Small intestine (tissue), 7 donors: ENCODE measurements around the gene TNFRSF1A. TPM values are rescaled to one million over a fixed set of nuclear protein-coding genes. Genes with fewer than 3 reads are reported as not detected.
A peak's percentile ranks its signal among the peaks of the same experiment; 100 is the strongest.

Experiments used
- DNase-seq, 2 donors: peaks; one replicate each; pipeline versions ENCODE4 v3.0.0 to v3.0.0-alpha.2; 2013
- FAIRE-seq: peaks from 2 replicates; lab custom pipeline; 2012; peaks lifted over from hg19 to GRCh38; lab: Jason Lieb, UNC
- H3K27ac ChIP-seq, 3 donors: one replicate each; pipeline ENCODE4 v1.5.1; 2013; ENCODE audit warnings: low read length in 2 of 3, mild to moderate bottlenecking in 2 of 3, control low read depth in 1 of 3, inconsistent platforms in 1 of 3, low read depth in 1 of 3, moderate library complexity in 1 of 3
- H3K27me3 ChIP-seq, 3 donors: one replicate each; pipeline ENCODE4 v1.6.1; 2013; ENCODE audit warnings: low read length in 3 of 3, inconsistent platforms in 1 of 3; ENCODE audit not compliant: control insufficient read depth in 3 of 3, insufficient read depth in 3 of 3
- H3K36me3 ChIP-seq, 3 donors: one replicate each; pipeline ENCODE4 v1.6.1; 2013; ENCODE audit warnings: low read length in 3 of 3, inconsistent platforms in 1 of 3, low read depth in 1 of 3, mild to moderate bottlenecking in 1 of 3, moderate library complexity in 1 of 3; ENCODE audit not compliant: control insufficient read depth in 3 of 3, insufficient read depth in 2 of 3
- H3K4me1 ChIP-seq, 3 donors: one replicate each; pipeline ENCODE4 v1.6.1; 2013; ENCODE audit warnings: low read length in 2 of 3, inconsistent platforms in 1 of 3, low read depth in 1 of 3, mild to moderate bottlenecking in 1 of 3, moderate library complexity in 1 of 3; ENCODE audit not compliant: control insufficient read depth in 3 of 3, insufficient read depth in 2 of 3
- H3K4me3 ChIP-seq, 3 donors: one replicate each; pipeline ENCODE4 v1.5.1; 2013; ENCODE audit warnings: low read length in 3 of 3, control low read depth in 1 of 3, inconsistent platforms in 1 of 3, low read depth in 1 of 3, mild to moderate bottlenecking in 1 of 3, moderate library complexity in 1 of 3
- H3K9me3 ChIP-seq, 2 donors: one replicate each; pipeline ENCODE4 v1.6.1; 2013; ENCODE audit warnings: low read depth in 1 of 2, low read length in 1 of 2; ENCODE audit not compliant: control insufficient read depth in 2 of 2, insufficient read depth in 1 of 2
- WGBS, 3 donors: extraction: QIAGEN DNeasy Blood & Tissue Kit; methylation state at CpG; one replicate each; pipeline ENCODE4 v1.1.7; 2013; 5-methylcytosine and 5-hydroxymethylcytosine counted together
- polyA plus RNA-seq, 4 donors: library from polyadenylated mRNA; stranded (reverse) in 3 of 4; unstranded in 1 of 4; fragments of 200-250 nt in 3 of 4; fragments of 120-200 nt in 1 of 4; gene quantifications; one replicate each; pipeline versions ENCODE4 v1.2.1 to v1.2.3, GENCODE V29; 2013
- donor health status: healthy with polysubstance abuse.
- donor health status: control.
- donor health status: control.
- donor health status: Bipolar disorder and iron deficiency.
- donor health status: healthy.

Gene TNFRSF1A
- polyA plus RNA-seq, 4 donors = 77.2 to 108 (median 97.6) TPM

DNA sequence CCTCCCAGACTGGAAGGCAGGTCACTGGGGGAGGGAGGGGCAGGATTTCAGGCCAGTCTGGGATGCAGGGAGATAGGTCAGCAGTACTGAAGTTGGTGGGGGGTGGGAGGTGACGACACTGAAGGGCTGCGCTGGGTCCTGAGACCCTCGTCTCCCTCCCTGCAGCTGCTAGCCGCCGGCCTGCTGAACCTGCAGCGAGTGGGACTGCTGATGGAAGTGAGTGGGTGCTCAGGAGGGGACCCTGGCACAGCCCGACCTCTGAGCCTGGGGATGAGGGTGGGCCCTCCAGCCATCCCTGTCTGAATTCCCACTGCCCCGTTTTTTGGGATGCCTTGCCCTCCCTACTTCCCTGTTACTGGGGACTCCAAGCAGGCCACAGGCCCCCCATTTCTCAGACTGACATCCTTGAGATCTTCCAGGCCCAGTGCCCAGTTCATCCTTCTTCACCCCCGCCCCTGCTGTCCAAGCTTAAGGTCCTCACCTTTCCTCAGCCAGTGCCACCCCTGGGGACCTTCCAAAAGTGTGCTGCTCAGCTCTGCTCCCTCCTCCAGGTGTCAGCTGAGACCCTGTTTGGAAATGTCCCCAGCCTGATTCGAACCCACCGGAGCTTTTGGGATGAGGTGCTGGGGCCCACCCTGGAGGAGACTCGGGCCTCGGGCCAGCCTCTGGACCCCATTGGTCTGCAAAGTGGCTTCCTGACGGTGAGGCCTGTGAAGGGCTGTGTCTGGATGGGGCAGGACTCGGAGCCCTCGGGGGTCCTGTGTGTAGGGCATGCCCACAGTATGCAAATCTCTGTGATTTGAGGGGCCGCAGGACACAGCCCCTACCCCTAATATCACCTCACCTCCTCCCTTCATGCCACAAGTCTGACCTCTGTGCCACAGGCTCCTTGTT, 25.9 kb downstream of the TNFRSF1A start:
- Histone ChIP-seq H3K4me3 (no peak overlapping the region), H3K27ac (no peak overlapping the region), H3K27me3 (no peaks in the 10 kb centered on the region), H3K4me1 (peaks cover 0 to 51% (median 3%) of the 10 kb centered on the region in 3 donors), H3K36me3 (peaks cover 0 to 93% (median 15%) of the 10 kb centered on the region in 3 donors), H3K9me3 (no peaks in the 10 kb centered on the region)
- no peak for FAIRE-seq
- no peak for DNase-seq
- 88 to 95% (median 90%) methylated on average over 17 of the region's 17 CpGs for WGBS, 3 donors

DNA sequence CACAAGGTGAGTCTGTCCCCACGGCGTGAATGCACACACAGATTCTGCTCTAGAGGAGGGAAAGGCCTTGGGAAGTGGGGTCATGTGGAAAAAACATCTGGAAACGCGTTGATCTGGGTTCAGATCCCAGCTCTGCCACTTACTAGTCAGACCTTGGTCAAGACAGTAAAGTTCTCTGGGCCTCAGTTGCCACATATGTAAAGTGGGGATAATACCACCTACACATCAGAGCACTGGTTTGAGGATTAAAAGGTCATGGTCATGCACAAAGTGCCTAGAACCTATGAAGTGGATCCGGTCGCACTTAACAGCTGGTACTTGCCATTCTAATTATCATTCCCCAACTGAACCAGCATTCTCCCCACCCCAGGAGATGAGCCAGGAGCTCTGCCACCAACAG, 26.7 kb downstream of the TNFRSF1A start:
- peaks cover 0 to 52% (median 3%) of the 10 kb centered on the region in 3 donors for H3K4me1 ChIP-seq
- FAIRE-seq = no peak
- no peak overlapping the region for H3K27ac ChIP-seq
- no peaks in the 10 kb centered on the region for H3K27me3 ChIP-seq
- 80 to 85% (median 83%) methylated on average over 6 of the region's 6 CpGs for WGBS, 3 donors
- H3K36me3 ChIP-seq = peaks cover 0 to 85% (median 15%) of the 10 kb centered on the region in 3 donors
- H3K4me3 ChIP-seq = no peak overlapping the region
- no peaks in the 10 kb centered on the region for H3K9me3 ChIP-seq
- no peak for DNase-seq

DNA sequence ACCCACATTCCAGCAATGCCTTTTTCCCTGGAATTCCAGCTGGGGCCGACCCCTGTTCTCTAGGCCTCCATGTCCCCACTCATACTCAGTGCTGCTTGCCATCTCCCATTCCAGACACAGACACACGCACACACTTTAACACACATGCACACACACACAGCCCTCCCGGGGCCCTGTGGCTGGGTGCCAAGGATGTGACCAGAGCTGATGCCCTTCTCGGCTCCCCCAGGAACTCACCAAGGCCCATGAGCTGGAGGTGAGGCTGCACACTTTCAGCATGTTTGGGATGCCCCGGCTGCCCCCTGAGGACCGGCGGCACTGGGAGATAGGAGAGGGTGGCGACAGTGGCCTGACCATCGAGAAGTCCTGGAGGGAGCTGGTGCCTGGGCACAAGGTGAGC, 27.1 kb downstream of the TNFRSF1A start:
- H3K4me3 ChIP-seq = no peak overlapping the region
- peaks cover 0 to 56% (median 3%) of the 10 kb centered on the region in 3 donors for H3K4me1 ChIP-seq
- FAIRE-seq (no peak), DNase-seq (no peak)
- no peak overlapping the region for H3K27ac ChIP-seq
- 84 to 87% (median 85%) methylated on average over 9 of the region's 9 CpGs for WGBS, 3 donors
- H3K27me3 ChIP-seq = no peaks in the 10 kb centered on the region
- peaks cover 0 to 81% (median 15%) of the 10 kb centered on the region in 3 donors for H3K36me3 ChIP-seq
- no peaks in the 10 kb centered on the region for H3K9me3 ChIP-seq

DNA sequence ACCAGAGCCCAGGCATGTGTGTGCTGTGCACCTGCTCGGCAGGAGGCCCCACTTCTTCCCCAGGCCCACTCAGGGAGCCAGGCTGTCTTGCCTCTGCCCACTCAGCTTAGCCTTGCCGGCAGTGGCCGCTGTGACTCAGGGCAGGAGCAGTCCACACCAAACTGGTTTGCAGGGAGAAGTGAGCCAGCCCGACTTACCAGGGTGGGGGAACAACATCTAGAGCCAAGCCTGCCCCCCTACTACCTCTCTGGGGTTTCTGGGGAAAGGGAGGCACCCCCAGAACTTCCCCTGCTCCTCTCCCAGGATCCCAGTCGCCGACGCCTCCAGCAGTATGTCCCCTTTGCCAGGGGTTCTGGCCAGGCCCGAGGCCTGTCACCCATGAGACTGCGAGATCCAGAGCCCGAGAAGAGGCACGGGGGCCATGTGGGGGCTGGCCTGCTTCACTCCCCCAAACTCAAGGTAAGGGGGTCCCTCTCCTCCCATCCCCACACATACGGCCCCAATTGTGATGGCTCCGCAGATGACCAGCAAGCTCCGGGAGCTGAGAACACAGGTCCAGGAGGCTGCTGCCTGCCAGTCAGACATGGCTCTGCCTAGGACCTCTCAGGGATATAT, 28.4 kb downstream of the TNFRSF1A start:
- peaks cover 3 to 67% (median 5%) of the 10 kb centered on the region in 3 donors for H3K4me1 ChIP-seq
- H3K27me3 ChIP-seq = no peaks in the 10 kb centered on the region
- no peaks in the 10 kb centered on the region for H3K9me3 ChIP-seq
- WGBS, 3 donors = 64 to 89% (median 73%) methylated on average over 14 of the region's 14 CpGs
- peak overlapping the region in 1 of 3 donors; percentile 24 for H3K4me3 ChIP-seq
- peaks cover 0 to 67% (median 13%) of the 10 kb centered on the region in 3 donors for H3K36me3 ChIP-seq
- no peak for FAIRE-seq
- DNase-seq = no peak
- peak overlapping the region; percentile 78 to 98 (median 89) for H3K27ac ChIP-seq

DNA sequence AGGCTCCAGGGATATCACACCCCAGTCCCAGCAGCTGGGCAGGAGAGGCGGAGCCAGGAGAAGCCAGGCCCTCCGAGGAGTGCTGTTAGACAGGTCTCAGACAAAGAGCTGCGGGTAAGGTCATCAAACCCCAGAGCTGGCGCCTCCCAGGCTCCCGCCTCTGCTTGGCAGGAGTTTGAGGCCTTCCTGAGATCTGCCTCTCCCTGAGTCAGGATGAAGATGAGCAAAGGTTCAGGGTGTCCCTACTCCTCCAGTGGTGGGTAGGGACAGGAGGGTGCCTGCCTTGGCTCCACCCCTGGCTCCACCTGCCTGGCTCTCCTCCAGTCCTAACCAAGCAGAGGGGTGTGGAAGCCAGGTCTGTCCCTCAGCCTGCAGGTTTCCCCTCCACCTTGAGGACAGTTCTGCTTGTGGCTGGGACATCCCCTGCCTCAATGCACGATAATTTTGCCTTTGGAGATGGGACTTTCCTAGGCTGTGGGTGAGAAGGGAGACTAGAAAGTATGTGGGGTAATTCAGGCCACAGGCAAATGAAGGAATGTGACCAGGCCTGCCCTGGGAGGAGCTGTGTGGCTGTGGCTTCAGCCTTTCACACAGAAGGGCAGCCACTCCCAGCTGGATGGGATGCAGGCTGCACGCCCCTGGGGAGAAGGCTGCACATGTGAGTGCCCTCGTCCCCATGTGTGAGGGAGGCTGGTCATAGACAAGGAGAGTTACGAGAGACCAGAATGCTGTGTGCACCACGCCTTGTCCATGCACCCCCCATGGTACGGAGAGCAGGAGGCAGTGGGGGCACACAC, 29.1 kb downstream of the TNFRSF1A start:
- DNase-seq = peak; percentile 93 to 96
- H3K4me1 ChIP-seq = peaks cover 3 to 74% (median 7%) of the 10 kb centered on the region in 3 donors
- peak overlapping the region in 2 of 3 donors; percentile 24 to 81 for H3K4me3 ChIP-seq
- H3K9me3 ChIP-seq = no peaks in the 10 kb centered on the region
- 23 to 62% (median 40%) methylated on average over 11 of the region's 11 CpGs for WGBS, 3 donors
- H3K27me3 ChIP-seq = no peaks in the 10 kb centered on the region
- peaks cover 0 to 60% (median 11%) of the 10 kb centered on the region in 3 donors for H3K36me3 ChIP-seq
- no peak for FAIRE-seq
- peak overlapping the region; percentile 89 to 99 (median 98) for H3K27ac ChIP-seq

DNA sequence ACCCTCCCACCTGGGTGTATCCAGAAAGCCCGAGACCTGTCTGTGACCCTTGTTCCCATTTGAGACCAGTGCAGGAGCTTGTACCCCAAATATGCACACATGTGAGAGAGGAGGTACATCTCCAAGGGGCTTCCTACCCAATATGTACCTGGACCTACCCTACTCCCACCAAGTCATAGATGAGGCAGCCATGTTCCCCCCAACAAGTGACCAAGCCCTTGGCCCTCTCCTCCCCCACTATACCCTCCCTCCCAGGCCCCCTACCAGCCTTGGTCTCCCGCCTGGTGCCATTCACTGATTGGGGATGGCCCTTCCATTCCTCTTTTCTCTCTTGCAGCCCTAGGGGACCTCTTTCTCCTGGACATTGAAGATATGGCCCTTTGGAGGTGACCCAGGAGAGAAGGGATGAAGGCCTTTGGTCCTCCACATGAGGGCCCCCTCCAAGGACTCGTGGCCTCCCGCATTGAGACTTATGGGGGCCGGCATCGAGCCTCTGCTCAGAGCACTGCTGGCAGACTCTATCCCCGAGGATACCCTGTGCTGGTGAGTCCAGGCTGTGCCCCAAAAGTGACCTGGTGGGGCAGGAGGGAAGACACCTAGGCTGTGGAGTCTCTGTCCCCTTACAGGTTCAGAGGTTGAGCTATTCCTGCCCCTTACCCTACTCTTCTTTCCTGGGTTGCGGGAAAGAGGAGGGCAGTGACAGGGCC, 29.9 kb downstream of the TNFRSF1A start:
- peaks cover 3 to 76% (median 7%) of the 10 kb centered on the region in 3 donors for H3K4me1 ChIP-seq
- no peaks in the 10 kb centered on the region for H3K9me3 ChIP-seq
- DNase-seq = no peak
- H3K4me3 ChIP-seq = peak overlapping the region in 2 of 3 donors; percentile 81 to 93
- no peaks in the 10 kb centered on the region for H3K27me3 ChIP-seq
- 26 to 66% (median 57%) methylated on average over 8 of the region's 8 CpGs for WGBS, 3 donors
- peaks cover 0 to 53% (median 8%) of the 10 kb centered on the region in 3 donors for H3K36me3 ChIP-seq
- peak overlapping the region; percentile 89 to 99 (median 98) for H3K27ac ChIP-seq
- no peak for FAIRE-seq

DNA sequence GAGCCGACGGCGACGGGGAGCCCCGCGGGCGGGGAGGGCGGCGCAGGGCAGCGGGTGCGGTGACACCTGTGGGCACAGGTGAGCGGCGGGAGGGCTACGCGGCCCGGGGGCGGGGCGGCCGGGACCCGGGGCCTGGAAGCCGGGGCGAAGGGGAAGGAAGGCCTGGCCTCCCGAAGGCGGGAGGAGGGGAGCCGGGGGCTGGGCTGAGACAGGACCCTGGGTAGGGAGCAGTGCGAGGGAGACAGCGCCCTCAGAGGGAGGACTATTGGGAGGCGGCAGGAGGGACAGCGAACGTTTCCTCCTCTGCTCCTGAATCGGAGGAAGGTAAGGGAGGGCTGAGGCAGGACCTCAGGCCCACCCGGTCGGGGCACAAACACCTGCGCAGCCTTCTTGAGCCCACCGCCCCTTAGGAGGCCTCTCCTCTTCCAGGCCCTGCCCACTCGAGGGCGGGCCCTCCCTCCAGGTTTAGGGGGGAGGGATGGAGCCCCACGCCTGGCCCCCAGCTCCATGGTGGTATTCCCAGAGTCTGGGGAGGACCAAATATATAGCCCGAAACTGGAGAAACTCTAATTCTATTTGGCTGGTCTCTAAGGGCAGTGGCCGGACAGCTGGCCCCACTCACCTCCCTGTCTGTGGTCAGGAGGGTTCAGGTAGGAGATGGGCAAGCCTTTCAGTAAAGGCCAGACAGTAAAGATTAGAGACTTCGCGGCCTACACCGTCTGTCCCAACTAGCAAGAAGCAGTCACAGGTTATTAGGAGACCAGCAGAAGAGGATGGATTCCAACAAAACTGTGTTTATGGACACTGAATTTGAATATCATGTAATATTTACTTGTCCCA, 30.9 kb downstream of the TNFRSF1A start:
- FAIRE-seq (no peak), DNase-seq (peak; percentile 49 to 81)
- Histone ChIP-seq H3K9me3 (no peaks in the 10 kb centered on the region), H3K27ac (peak overlapping the region; percentile 80 to 99 (median 98)), H3K4me1 (peaks cover 3 to 67% (median 7%) of the 10 kb centered on the region in 3 donors), H3K36me3 (peaks cover 0 to 43% (median 8%) of the 10 kb centered on the region in 3 donors), H3K27me3 (no peaks in the 10 kb centered on the region), H3K4me3 (peak overlapping the region; percentile 45 to 93 (median 81))
- WGBS, 3 donors = 7 to 20% (median 9%) methylated on average over 19 to 43 of the region's 43 CpGs
